Body of pancreas (tissue), 4 donors: Measurements from ENCODE around the gene SLC37A1.

Experiments
- POLR2A ChIP-seq, 3 donors: fragments of 450-650 bp; IDR thresholded peaks; one replicate each; pipeline ENCODE4 v1.6.1; 2016; ENCODE audit warnings: antibody characterized with exemption in 3 of 3, mild to moderate bottlenecking in 2 of 3
- TF ChIP-seq, protein P1 (sequence below), 7 experiments: fragments of 450-650 bp in 4 of 7; fragments of 200-600 bp in 3 of 7; sonication (generic) in 3 of 7; IDR thresholded peaks; one replicate each; pipeline ENCODE4 v1.5.1; 2016 to 2019; ENCODE audit warnings: antibody characterized with exemption in 7 of 7

DNA sequence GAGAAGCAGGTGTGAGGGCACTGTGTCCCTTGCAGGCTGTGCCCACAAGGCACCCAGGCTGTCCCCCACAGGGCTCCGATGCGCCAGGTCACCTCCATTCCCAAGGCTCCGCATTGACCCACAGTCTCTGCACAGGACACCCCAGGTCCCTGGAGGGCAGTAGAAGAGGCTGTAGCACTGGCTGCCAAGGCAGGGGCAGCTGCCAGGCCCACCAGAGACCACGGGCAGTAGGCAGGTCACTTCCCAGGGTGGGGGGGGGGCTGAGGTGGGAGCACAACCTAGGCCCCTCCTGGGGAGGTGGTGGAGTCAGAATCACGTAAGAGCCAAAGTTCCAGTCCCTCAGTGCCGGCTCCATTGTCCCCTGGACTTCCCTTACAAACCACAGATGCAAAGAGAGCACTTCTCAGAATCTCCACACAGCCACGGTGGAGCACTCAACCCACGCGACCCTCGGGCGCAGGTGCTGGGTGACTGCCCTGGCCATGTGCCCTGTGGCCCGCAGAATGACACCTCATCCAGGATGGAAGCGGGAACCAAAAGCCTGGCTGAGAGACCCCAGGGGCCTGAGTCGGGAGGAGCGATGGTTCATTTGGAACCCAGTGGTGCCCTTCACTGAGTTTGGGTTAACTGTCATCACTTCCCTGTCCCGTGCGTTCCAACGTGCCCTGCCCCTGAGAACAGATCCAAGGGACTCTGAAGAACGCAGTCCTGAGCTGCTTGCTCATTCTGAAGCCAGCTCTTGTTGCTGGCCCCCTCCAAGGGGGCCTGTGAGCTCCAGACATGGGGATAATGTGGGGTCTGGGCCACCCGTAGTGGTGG, 70.0 kb downstream of the SLC37A1 start:
- TF ChIP-seq, protein P1, sequence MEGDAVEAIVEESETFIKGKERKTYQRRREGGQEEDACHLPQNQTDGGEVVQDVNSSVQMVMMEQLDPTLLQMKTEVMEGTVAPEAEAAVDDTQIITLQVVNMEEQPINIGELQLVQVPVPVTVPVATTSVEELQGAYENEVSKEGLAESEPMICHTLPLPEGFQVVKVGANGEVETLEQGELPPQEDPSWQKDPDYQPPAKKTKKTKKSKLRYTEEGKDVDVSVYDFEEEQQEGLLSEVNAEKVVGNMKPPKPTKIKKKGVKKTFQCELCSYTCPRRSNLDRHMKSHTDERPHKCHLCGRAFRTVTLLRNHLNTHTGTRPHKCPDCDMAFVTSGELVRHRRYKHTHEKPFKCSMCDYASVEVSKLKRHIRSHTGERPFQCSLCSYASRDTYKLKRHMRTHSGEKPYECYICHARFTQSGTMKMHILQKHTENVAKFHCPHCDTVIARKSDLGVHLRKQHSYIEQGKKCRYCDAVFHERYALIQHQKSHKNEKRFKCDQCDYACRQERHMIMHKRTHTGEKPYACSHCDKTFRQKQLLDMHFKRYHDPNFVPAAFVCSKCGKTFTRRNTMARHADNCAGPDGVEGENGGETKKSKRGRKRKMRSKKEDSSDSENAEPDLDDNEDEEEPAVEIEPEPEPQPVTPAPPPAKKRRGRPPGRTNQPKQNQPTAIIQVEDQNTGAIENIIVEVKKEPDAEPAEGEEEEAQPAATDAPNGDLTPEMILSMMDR (IDR thresholded peaks at IDR 0.05): no peak
- no peak for TF ChIP-seq POLR2A (IDR thresholded peaks at IDR 0.05)
